ENCODE data around the gene KAT14.
"Not testable (repeated sequence)": the region's sequence is repeated elsewhere in the genome, so short reads cannot be mapped to it uniquely, and the experiment has no call there.

DNA sequence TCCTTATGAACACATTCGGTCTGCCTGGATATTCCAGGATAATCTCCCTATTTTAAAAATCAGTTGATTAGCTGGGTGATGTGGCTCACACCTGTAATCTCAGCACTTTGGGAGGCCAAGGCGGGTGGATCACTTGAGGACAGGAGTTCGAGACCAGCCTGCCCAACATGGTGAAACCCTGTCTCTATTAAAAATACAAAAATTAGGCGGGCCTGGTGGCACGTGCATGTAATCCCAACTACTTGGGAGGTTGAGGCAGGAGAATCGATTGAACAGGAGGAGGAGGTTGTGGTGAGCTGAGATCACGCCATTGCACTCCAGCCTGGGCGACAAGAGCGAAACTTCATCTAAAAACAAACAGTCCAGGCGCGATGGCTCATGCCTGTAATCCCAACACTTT, 48.8 kb upstream of the KAT14 start:
- TF ChIP-seq, protein P1, sequence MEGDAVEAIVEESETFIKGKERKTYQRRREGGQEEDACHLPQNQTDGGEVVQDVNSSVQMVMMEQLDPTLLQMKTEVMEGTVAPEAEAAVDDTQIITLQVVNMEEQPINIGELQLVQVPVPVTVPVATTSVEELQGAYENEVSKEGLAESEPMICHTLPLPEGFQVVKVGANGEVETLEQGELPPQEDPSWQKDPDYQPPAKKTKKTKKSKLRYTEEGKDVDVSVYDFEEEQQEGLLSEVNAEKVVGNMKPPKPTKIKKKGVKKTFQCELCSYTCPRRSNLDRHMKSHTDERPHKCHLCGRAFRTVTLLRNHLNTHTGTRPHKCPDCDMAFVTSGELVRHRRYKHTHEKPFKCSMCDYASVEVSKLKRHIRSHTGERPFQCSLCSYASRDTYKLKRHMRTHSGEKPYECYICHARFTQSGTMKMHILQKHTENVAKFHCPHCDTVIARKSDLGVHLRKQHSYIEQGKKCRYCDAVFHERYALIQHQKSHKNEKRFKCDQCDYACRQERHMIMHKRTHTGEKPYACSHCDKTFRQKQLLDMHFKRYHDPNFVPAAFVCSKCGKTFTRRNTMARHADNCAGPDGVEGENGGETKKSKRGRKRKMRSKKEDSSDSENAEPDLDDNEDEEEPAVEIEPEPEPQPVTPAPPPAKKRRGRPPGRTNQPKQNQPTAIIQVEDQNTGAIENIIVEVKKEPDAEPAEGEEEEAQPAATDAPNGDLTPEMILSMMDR (conservative IDR thresholded peaks at IDR 0.05; ENCODE audit: low read depth, low read length): not testable (repeated sequence)
- TF ChIP-seq EZH2phosphoT487 (IDR thresholded peaks at IDR 0.05; ENCODE audit: borderline replicate concordance, low read length); EZH2 (IDR thresholded peaks at IDR 0.05; ENCODE audit: low read length, unreplicated experiment): not testable (repeated sequence)
